Stimulated activated CD4-positive, alpha-beta T cell treated with anti-CD3 and anti-CD28 coated beads, Interleukin-15, amount 100 ng/mL, for 48 hours (primary cell): ENCODE results near the gene IMPACT.

Experiments
- DNase-seq, 2 donors: peaks; one replicate each; pipeline ENCODE4 v3.0.0-alpha.2; 2020; ENCODE audit warnings: low read depth in 2 of 2

IMPACT gene

GRCh38 chr18:24475926-24476589 is 49.6 kb downstream of the IMPACT start:
- no peak for DNase-seq

GRCh38 chr18:24479371-24479770 is 52.9 kb downstream of the IMPACT start:
- no peak for DNase-seq

GRCh38 chr18:24482821-24483220 is 56.4 kb downstream of the IMPACT start:
- DNase-seq = no peak

GRCh38 chr18:24485681-24486080 is 59.2 kb downstream of the IMPACT start:
- no peak for DNase-seq

GRCh38 chr18:24486684-24487083 is 60.2 kb downstream of the IMPACT start:
- DNase-seq = no peak

- no peak for DNase-seq
Measured at GRCh38 chr18:24488824-24489493, 62.5 kb downstream of the IMPACT start.

GRCh38 chr18:24490539-24490938 is 64.1 kb downstream of the IMPACT start:
- no peak for DNase-seq

- no peak for DNase-seq
Measured at GRCh38 chr18:24491927-24492834, 65.7 kb downstream of the IMPACT start.

- DNase-seq = no peak
Measured at GRCh38 chr18:24494586-24494985, 68.1 kb downstream of the IMPACT start.

- no peak for DNase-seq
Measured at GRCh38 chr18:24497031-24497754, 70.7 kb downstream of the IMPACT start.

- no peak for DNase-seq
Measured at GRCh38 chr18:24499814-24500213, 73.3 kb downstream of the IMPACT start.

- no peak for DNase-seq
Measured at GRCh38 chr18:24500217-24500616, 73.7 kb downstream of the IMPACT start.

- no peak for DNase-seq
Measured at GRCh38 chr18:24500766-24501165, 74.3 kb downstream of the IMPACT start.

- no peak for DNase-seq
Measured at GRCh38 chr18:24502667-24503523, 76.4 kb downstream of the IMPACT start.
